ENCODE results near the gene FIGNL2.

FIGNL2 gene, protein sequence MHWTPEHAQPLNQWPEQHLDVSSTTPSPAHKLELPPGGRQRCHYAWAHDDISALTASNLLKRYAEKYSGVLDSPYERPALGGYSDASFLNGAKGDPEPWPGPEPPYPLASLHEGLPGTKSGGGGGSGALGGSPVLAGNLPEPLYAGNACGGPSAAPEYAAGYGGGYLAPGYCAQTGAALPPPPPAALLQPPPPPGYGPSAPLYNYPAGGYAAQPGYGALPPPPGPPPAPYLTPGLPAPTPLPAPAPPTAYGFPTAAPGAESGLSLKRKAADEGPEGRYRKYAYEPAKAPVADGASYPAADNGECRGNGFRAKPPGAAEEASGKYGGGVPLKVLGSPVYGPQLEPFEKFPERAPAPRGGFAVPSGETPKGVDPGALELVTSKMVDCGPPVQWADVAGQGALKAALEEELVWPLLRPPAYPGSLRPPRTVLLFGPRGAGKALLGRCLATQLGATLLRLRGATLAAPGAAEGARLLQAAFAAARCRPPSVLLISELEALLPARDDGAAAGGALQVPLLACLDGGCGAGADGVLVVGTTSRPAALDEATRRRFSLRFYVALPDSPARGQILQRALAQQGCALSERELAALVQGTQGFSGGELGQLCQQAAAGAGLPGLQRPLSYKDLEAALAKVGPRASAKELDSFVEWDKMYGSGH

GRCh38 chr12:51848326-51848727 lies at the start of gene FIGNL2:
Gene FIGNL2 (minus strand): TSS chr12:51848718. CDS start chr12:51822413, 26,305 bp downstream.
- no peak for DNase-seq (ENCODE audit: low read depth)
- no peak within 1 kb of the TSS for H3K4me3 ChIP-seq (ENCODE audit: control insufficient read depth, low read depth, low read length)
- TF ChIP-seq, protein P1, sequence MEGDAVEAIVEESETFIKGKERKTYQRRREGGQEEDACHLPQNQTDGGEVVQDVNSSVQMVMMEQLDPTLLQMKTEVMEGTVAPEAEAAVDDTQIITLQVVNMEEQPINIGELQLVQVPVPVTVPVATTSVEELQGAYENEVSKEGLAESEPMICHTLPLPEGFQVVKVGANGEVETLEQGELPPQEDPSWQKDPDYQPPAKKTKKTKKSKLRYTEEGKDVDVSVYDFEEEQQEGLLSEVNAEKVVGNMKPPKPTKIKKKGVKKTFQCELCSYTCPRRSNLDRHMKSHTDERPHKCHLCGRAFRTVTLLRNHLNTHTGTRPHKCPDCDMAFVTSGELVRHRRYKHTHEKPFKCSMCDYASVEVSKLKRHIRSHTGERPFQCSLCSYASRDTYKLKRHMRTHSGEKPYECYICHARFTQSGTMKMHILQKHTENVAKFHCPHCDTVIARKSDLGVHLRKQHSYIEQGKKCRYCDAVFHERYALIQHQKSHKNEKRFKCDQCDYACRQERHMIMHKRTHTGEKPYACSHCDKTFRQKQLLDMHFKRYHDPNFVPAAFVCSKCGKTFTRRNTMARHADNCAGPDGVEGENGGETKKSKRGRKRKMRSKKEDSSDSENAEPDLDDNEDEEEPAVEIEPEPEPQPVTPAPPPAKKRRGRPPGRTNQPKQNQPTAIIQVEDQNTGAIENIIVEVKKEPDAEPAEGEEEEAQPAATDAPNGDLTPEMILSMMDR (conservative IDR thresholded peaks at IDR 0.05; ENCODE audit: control insufficient read depth, insufficient read depth, low read depth, low read length), result no peak

- H3K4me3 ChIP-seq (ENCODE audit: control insufficient read depth, low read depth, low read length), result no peak overlapping the region
- DNase-seq (ENCODE audit: low read depth), result no peak
- TF ChIP-seq, protein P1 (conservative IDR thresholded peaks at IDR 0.05; ENCODE audit: control insufficient read depth, insufficient read depth, low read depth, low read length), result no peak
Measured at GRCh38 chr12:51897181-51897580, 48.7 kb upstream of the FIGNL2 start.

DNA sequence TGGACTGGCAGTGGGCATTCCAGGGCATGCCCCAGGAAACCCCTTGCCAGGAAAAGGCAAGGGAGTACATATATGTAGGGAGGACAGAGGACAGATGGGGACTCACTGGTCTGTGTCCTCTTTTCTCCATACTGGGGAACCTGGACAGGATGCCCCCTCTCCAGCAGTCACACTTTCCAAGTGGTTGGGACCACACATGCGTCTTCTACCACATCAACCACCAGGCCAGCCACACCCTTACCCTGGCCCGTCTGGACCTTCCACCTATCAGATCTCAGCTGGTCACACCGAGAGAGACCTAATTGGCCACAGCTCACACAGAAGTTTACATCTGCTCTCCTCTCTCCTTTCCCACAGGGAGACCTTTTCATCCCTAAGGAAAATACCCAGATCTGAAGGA lies 47.7 kb upstream of the FIGNL2 start:
- TF ChIP-seq, protein P1 (conservative IDR thresholded peaks at IDR 0.05; ENCODE audit: control insufficient read depth, insufficient read depth, low read depth, low read length), result no peak
- DNase-seq (ENCODE audit: low read depth), result no peak
- no peak overlapping the region for H3K4me3 ChIP-seq (ENCODE audit: control insufficient read depth, low read depth, low read length)

DNA sequence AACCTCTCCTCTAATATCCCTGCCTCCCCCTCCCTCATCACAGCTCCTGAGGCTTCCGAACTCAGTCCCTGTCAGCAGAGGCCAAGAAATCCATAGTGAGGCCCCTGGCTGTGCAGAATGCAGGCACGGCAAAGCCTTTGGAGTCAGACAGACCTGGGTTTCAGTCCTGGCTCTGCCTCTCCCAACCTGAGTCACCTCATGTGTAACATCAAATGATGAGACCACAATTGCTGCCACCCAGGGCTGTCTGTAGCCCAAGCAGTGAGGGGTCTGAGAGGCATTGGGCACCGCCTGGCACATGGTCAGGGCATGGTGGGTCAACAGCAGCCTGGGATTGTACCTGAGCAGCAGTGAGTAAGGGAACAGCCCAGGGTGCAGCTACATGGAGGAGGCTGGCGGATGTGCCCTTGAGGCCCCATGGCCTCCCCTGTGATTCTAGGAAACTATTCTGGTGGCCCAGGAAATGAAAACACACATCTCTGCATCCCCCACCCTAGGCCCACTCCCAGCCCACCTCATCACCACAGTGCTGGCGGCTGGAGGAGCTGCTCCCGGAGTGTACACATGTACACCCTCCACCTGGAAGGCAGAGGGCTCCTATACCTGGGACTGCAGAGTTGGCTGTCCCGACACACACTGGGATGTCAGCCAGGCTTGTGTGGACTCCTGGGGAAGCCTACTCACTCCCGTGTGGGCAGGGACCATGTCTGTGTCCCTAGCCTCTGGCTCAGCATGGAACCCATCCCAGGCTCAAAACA lies 47.0 kb upstream of the FIGNL2 start:
- H3K4me3 ChIP-seq (ENCODE audit: control insufficient read depth, low read depth, low read length), result no peak overlapping the region
- TF ChIP-seq, protein P1 (conservative IDR thresholded peaks at IDR 0.05; ENCODE audit: control insufficient read depth, insufficient read depth, low read depth, low read length), result no peak
- DNase-seq (ENCODE audit: low read depth), result no peak

- TF ChIP-seq, protein P1 (conservative IDR thresholded peaks at IDR 0.05; ENCODE audit: control insufficient read depth, insufficient read depth, low read depth, low read length), result no peak
- H3K4me3 ChIP-seq (ENCODE audit: control insufficient read depth, low read depth, low read length), result no peak overlapping the region
- DNase-seq (ENCODE audit: low read depth), result no peak
Measured at GRCh38 chr12:51893786-51894185, 45.3 kb upstream of the FIGNL2 start.

DNA sequence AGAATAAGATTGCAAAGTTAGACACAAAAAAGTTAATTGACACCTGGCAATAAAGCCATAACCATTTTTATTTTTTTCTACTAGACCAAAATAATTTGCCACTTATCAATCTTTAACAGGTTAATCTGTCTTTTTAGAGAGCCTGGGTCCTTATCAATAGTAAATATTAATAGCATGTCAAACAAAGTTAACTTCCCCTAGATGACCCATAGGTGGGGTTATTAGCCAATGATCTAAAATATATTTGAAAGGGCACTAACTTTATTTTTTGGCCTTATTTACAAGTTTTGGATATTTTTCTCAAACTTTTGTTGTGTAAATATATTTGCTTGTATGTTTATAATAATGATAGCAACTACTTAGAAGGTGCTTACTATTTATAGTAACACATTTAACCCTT lies 43.3 kb upstream of the FIGNL2 start:
- H3K4me3 ChIP-seq (ENCODE audit: control insufficient read depth, low read depth, low read length), result no peak overlapping the region
- DNase-seq (ENCODE audit: low read depth), result peak; percentile 57
- TF ChIP-seq, protein P1 (conservative IDR thresholded peaks at IDR 0.05; ENCODE audit: control insufficient read depth, insufficient read depth, low read depth, low read length), result peak; percentile 49

Data from fibroblast of mammary gland (primary cell).